Endothelial cell of umbilical vein (primary cell): ENCODE measurements around the gene STARD13. TPM values are rescaled to one million over a fixed set of nuclear protein-coding genes. Genes with fewer than 3 reads are reported as not detected.

Experiments
- BruUV-seq: library from RNA; stranded (reverse); fragments of 400-500 nt; replicated peaks from 2 replicates; lab custom pipeline; 2021; lab: Mats Ljungman, UMichigan
- CTCF ChIA-PET: fragments of 300-600, 350-600 bp; sonication (Branson Sonifier 250); formaldehyde crosslinking; loops from one replicate; lab custom pipeline; 2021; ENCODE audit warnings: antibody characterized with exemption, inconsistent platforms; lab: Charles Lee
- POLR2A ChIA-PET: fragments of 300-600, 350-600 bp; sonication (Branson Sonifier 250); formaldehyde crosslinking; loops from one replicate; lab custom pipeline; 2021; ENCODE audit warnings: antibody characterized with exemption, inconsistent platforms; lab: Charles Lee
- DNase-seq: peaks from one replicate; pipeline ENCODE4 v3.0.0-alpha.2; 2011; ENCODE audit warnings: low read depth, low spot score
- FAIRE-seq: peaks from 2 replicates; lab custom pipeline; 2011; peaks lifted over from hg19 to GRCh38; lab: Jason Lieb, UNC
- H2AFZ ChIP-seq: 2 replicates; pipeline ENCODE4 v1.6.0; 2012; ENCODE audit warnings: low read depth, low read length, control low read depth, inconsistent platforms
- H3K27ac ChIP-seq: 2 replicates; pipeline ENCODE4 v1.5.1; 2011; ENCODE audit warnings: low read depth, mild to moderate bottlenecking, control low read depth, low read length, moderate library complexity; ENCODE audit not compliant: insufficient read depth
- H3K27me3 ChIP-seq, 2 experiments: 2 replicates each; pipeline versions ENCODE4 v1.6.0 to v1.6.1; 2011; ENCODE audit warnings: low read length in 2 of 2, mixed read lengths in 1 of 2; ENCODE audit not compliant: control insufficient read depth in 2 of 2, insufficient read depth in 2 of 2
- H3K36me3 ChIP-seq, 2 experiments: 2 replicates in 1 of 2; 3 replicates in 1 of 2; pipeline ENCODE4 v1.5.1; 2011; ENCODE audit warnings: low read length in 2 of 2, mild to moderate bottlenecking in 1 of 2, moderate library complexity in 1 of 2; ENCODE audit not compliant: control insufficient read depth in 2 of 2, insufficient read depth in 2 of 2; ENCODE audit errors: extremely low read depth in 1 of 2
- H3K4me1 ChIP-seq: 3 replicates; pipeline ENCODE4 v1.5.1; 2011; ENCODE audit warnings: mild to moderate bottlenecking, low read length; ENCODE audit not compliant: control insufficient read depth, insufficient read depth; ENCODE audit errors: extremely low read depth
- H3K4me2 ChIP-seq: 2 replicates; pipeline ENCODE4 v1.6.1; 2011; ENCODE audit warnings: low read length, control low read depth, mixed read lengths; ENCODE audit not compliant: insufficient read depth
- H3K4me3 ChIP-seq, 3 experiments: fragments of 200-600 bp in 1 of 3; sonication (generic), shearing (Covaris generic) in 1 of 3; replicated peaks in 1 of 3; 2 replicates each; pipeline ENCODE4 v1.5.1; 2011 to 2016; ENCODE audit warnings: control low read depth in 3 of 3, low read length in 3 of 3, mild to moderate bottlenecking in 2 of 3, inconsistent platforms in 1 of 3, low read depth in 1 of 3, moderate library complexity in 1 of 3; ENCODE audit not compliant: insufficient read depth in 1 of 3
- H3K79me2 ChIP-seq: 2 replicates; pipeline ENCODE4 v1.6.0; 2012; ENCODE audit warnings: low read length, inconsistent platforms; ENCODE audit not compliant: control insufficient read depth, insufficient read depth
- H3K9ac ChIP-seq: replicated peaks from 2 replicates; pipeline ENCODE3; 2011; ENCODE audit warnings: low read length, control low read depth; ENCODE audit not compliant: insufficient read depth; ENCODE audit errors: extremely low read depth
- H3K9me1 ChIP-seq: replicated peaks from 3 replicates; pipeline ENCODE4 v1.6.0; 2011; ENCODE audit warnings: mild to moderate bottlenecking, low read length; ENCODE audit not compliant: control insufficient read depth, insufficient read depth; ENCODE audit errors: extremely low read depth
- H3K9me3 ChIP-seq: replicated peaks from 2 replicates; pipeline ENCODE4 v1.5.1; 2012; ENCODE audit warnings: low read length, inconsistent platforms; ENCODE audit not compliant: control insufficient read depth, insufficient read depth
- H4K20me1 ChIP-seq: replicated peaks from 2 replicates; pipeline ENCODE3; 2011; ENCODE audit warnings: mild to moderate bottlenecking, low read length; ENCODE audit not compliant: control insufficient read depth, insufficient read depth; ENCODE audit errors: extremely low read depth
- CTCF ChIP-seq, 2 donors: IDR thresholded peaks; 1 replicate in 1 of 2; 2 replicates in 1 of 2; pipeline ENCODE4 v1.5.1; 2011; ENCODE audit warnings: low read length in 2 of 2, mild to moderate bottlenecking in 2 of 2, moderate library complexity in 2 of 2, control low read depth in 1 of 2, inconsistent platforms in 1 of 2, low read depth in 1 of 2; ENCODE audit not compliant: insufficient read depth in 1 of 2; ENCODE audit errors: extremely low read depth in 1 of 2
- EZH2 ChIP-seq: IDR thresholded peaks from 2 replicates; pipeline ENCODE4 v1.6.1; 2012; ENCODE audit warnings: borderline replicate concordance, low read depth, mild to moderate bottlenecking, moderate library complexity, low read length, inconsistent platforms; ENCODE audit not compliant: severe bottlenecking
- FOS ChIP-seq: IDR thresholded peaks from 2 replicates; pipeline ENCODE4 v1.6.1; 2011; ENCODE audit warnings: mild to moderate bottlenecking, low read length, moderate library complexity, borderline replicate concordance; ENCODE audit not compliant: insufficient read depth
- GATA2 ChIP-seq: IDR thresholded peaks from 2 replicates; pipeline ENCODE4 v1.7.0; 2011; ENCODE audit warnings: low read depth, mild to moderate bottlenecking, moderate library complexity, mixed read lengths, low read length; ENCODE audit not compliant: insufficient read length, insufficient read depth
- JUN ChIP-seq: IDR thresholded peaks from 2 replicates; pipeline ENCODE4 v1.6.1; 2011; ENCODE audit warnings: borderline replicate concordance, low read depth; ENCODE audit not compliant: insufficient read length, insufficient read depth
- MAX ChIP-seq: IDR thresholded peaks from 2 replicates; pipeline ENCODE4 v1.6.1; 2011; ENCODE audit not compliant: insufficient read depth, insufficient read length
- MYC ChIP-seq: IDR thresholded peaks from one replicate; pipeline ENCODE4 v1.6.1; 2011; ENCODE audit warnings: mild to moderate bottlenecking, low read depth, low read length
- POLR2A ChIP-seq: IDR thresholded peaks from 2 replicates; pipeline ENCODE4 v1.6.1; 2012; ENCODE audit warnings: low read depth, mild to moderate bottlenecking, control low read depth, low read length
- POLR2AphosphoS5 ChIP-seq: IDR thresholded peaks from 2 replicates; pipeline ENCODE4 v1.6.1; 2012; ENCODE audit warnings: low read depth, mild to moderate bottlenecking, control low read depth, low read length, moderate library complexity; ENCODE audit not compliant: insufficient read depth
- dilution Hi-C: fragments of 300-500 bp; cut with MboI; formaldehyde crosslinking; loops from one replicate; pipeline ENCODE4 v1.15.0; 2019; ENCODE audit warnings: low sequenced_read_pairs; ENCODE audit not compliant: extremely low pct_ligation_motif_present
- intact Hi-C: fragments of 100-400 bp; cut with micrococcal nuclease; formaldehyde crosslinking; loops from one replicate; pipeline ENCODE4 v1.10.0; 2022
- polyA plus RNA-seq, 4 experiments: library from polyadenylated mRNA; depleted of rRNA in 3 of 4; stranded (reverse) in 3 of 4; unstranded in 1 of 4; fragments of >200 nt; gene quantifications; 2 replicates each; pipeline versions ENCODE4 v1.2.1 to v1.2.3, GENCODE V29; 2011 to 2012; ENCODE audit warnings: missing spikeins in 1 of 4
- total RNA-seq: library from RNA; stranded (reverse); gene quantifications from 2 replicates; pipeline ENCODE4 v1.2.3, GENCODE V29; 2021

STARD13 gene
- total and polyA plus RNA-seq, 2 donors (not counting 3 experiments of a cell fraction or from before 2014, with no cell fraction given), result 11.0 to 47.7 TPM

GRCh38 chr13:33219926-33220325 lies 65.6 kb downstream of the STARD13 start:
- peaks cover 0 to 3% of the 10 kb centered on the region in 2 experiments for H3K36me3 ChIP-seq
- dilution Hi-C loops (no loop called here), intact Hi-C loops (no loop called here)
- BruUV-seq, result no TSS peak
- H2AFZ ChIP-seq, result no peak overlapping the region
- no peak overlapping the region for H3K4me2 ChIP-seq
- H3K9me3 ChIP-seq, result peaks cover 3% of the 10 kb centered on the region
- TF ChIP-seq MAX (no peak), EZH2 (no peak), CTCF (IDR thresholded peaks at IDR 0.05; ENCODE audit: extremely low read depth in 1 of 2, insufficient read depth in 1 of 2, low read depth in 1 of 2, low read length in 2 of 2) (no peak), GATA2 (no peak), MYC (no peak), FOS (no peak), JUN (no peak), POLR2AphosphoS5 (no peak), POLR2A (no peak)
- FAIRE-seq, result no peak
- H4K20me1 ChIP-seq, result no peaks in the 10 kb centered on the region
- H3K4me1 ChIP-seq, result no peaks in the 10 kb centered on the region
- ChIA-PET POLR2A (no interaction called here), CTCF (interaction anchor here (1.3 to 1.6 kb wide), 2 partner anchors 9 to 10 kb away, joined by 3 to 5 read pairs; no protein-coding TSS in a partner anchor)
- DNase-seq, result no peak
- H3K9me1 ChIP-seq, result no peaks in the 10 kb centered on the region
- no peak overlapping the region for H3K4me3 ChIP-seq
- H3K27ac ChIP-seq, result no peak overlapping the region
- H3K27me3 ChIP-seq, result no peaks in the 10 kb centered on the region
- H3K9ac ChIP-seq, result no peak overlapping the region
- peaks cover 86% of the 10 kb centered on the region for H3K79me2 ChIP-seq
